HG02884 (cell line): ENCODE data around the gene CASR.
"Not testable (repeated sequence)": the region's sequence is repeated elsewhere in the genome, so short reads cannot be mapped to it uniquely, and the experiment has no call there.

Experiments used
- ATAC-seq: cut with Tn5 transposase; IDR thresholded peaks from one replicate; pipeline ENCODE4 v1.9.1; 2021; ENCODE audit warnings: mild to moderate bottlenecking, moderate library complexity; ENCODE audit not compliant: unreplicated experiment

CASR gene

GRCh38 chr3:122183521-122183892, at the start of gene CASR:
Gene CASR (plus strand): TSS chr3:122183668. CDS start chr3:122254190, 70,522 bp downstream.
- no peak for ATAC-seq

GRCh38 chr3:122146466-122146865, 37.0 kb upstream of the CASR start:
- peak; percentile 89 for ATAC-seq

GRCh38 chr3:122148941-122149627, 34.4 kb upstream of the CASR start:
- no peak for ATAC-seq

GRCh38 chr3:122151480-122151879, 32.0 kb upstream of the CASR start:
- ATAC-seq = no peak

- ATAC-seq = not testable (repeated sequence)
Observed at GRCh38 chr3:122164983-122165382, 18.5 kb upstream of the CASR start.

GRCh38 chr3:122167630-122168029, 15.8 kb upstream of the CASR start:
- ATAC-seq = no peak

GRCh38 chr3:122168044-122168443, 15.4 kb upstream of the CASR start:
- ATAC-seq = no peak

GRCh38 chr3:122169911-122170310, 13.6 kb upstream of the CASR start:
- no peak for ATAC-seq

- ATAC-seq = not testable (repeated sequence)
Observed at GRCh38 chr3:122171361-122171760, 12.1 kb upstream of the CASR start.

GRCh38 chr3:122178711-122179110, 4.8 kb upstream of the CASR start:
- ATAC-seq = no peak

GRCh38 chr3:122183893-122184590, 574 bp downstream of the CASR start:
- ATAC-seq = no peak

- no peak for ATAC-seq
Observed at GRCh38 chr3:122184591-122184929, 1.1 kb downstream of the CASR start.

- ATAC-seq = no peak
Observed at GRCh38 chr3:122186372-122186771, 2.9 kb downstream of the CASR start.

- no peak for ATAC-seq
Observed at GRCh38 chr3:122188737-122189136, 5.3 kb downstream of the CASR start.

- no peak for ATAC-seq
Observed at GRCh38 chr3:122189357-122189756, 5.9 kb downstream of the CASR start.

GRCh38 chr3:122190525-122190924, 7.1 kb downstream of the CASR start:
- ATAC-seq = no peak

- no peak for ATAC-seq
Observed at GRCh38 chr3:122198966-122199365, 15.5 kb downstream of the CASR start.

- no peak for ATAC-seq
Observed at GRCh38 chr3:122199552-122199951, 16.1 kb downstream of the CASR start.

GRCh38 chr3:122200661-122201060, 17.2 kb downstream of the CASR start:
- no peak for ATAC-seq

GRCh38 chr3:122201476-122201875, 18.0 kb downstream of the CASR start:
- ATAC-seq = not testable (repeated sequence)

GRCh38 chr3:122208579-122208978, 25.1 kb downstream of the CASR start:
- ATAC-seq = no peak

- ATAC-seq = no peak
Observed at GRCh38 chr3:122213650-122214049, 30.2 kb downstream of the CASR start.

- no peak for ATAC-seq
Observed at GRCh38 chr3:122214711-122215110, 31.2 kb downstream of the CASR start.
